ENCODE results near the gene TMEM94.

DNA sequence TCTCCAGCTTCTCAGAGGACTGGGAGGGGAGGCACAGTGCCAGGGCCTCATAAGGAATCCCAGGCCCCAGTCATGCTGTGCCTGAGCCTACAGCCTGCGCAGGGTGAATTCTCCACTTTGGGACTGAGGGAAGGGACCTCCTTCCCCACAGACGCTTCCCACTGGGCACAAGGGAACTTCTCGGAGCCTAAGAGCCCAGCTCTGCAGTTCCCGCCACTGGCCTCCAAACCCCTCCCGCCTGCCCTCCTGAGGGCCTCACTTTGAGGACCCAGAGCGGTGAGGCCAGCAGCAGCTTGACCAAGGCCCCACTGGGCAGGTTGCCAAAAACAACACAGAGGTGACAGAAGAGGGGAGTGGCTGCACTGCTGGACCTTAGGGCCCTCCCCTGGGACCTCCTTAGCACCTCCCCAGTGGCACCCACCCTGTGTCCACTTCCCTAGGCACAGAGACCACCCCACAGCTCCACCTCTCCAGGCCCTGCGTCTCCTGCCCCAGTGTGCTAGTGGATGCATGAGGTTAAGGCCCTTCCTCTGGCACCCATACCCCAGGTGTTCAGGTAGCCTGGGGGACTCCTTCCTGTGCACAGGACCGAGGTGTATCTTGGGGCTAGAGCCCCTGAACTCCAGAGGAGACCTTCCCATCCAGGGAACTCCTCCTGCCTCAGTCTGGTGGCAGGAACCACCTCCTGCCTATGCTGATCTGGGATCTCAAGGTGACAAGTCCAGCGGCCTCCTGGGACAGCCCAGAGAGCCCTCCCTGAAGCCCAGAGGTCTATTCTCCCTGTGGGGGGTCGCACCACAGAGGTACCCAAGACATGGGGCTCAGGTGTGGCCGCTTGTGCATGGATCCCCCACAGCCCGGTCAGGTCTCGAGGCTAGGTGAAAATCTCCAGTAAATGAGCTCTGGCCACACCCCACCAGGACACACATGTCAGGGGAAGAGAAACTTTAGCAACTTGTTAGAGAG lies 55.5 kb downstream of the TMEM94 start:
- no peak for TF ChIP-seq POLR2A (IDR thresholded peaks at IDR 0.05)
- TF ChIP-seq, protein P1, sequence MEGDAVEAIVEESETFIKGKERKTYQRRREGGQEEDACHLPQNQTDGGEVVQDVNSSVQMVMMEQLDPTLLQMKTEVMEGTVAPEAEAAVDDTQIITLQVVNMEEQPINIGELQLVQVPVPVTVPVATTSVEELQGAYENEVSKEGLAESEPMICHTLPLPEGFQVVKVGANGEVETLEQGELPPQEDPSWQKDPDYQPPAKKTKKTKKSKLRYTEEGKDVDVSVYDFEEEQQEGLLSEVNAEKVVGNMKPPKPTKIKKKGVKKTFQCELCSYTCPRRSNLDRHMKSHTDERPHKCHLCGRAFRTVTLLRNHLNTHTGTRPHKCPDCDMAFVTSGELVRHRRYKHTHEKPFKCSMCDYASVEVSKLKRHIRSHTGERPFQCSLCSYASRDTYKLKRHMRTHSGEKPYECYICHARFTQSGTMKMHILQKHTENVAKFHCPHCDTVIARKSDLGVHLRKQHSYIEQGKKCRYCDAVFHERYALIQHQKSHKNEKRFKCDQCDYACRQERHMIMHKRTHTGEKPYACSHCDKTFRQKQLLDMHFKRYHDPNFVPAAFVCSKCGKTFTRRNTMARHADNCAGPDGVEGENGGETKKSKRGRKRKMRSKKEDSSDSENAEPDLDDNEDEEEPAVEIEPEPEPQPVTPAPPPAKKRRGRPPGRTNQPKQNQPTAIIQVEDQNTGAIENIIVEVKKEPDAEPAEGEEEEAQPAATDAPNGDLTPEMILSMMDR (IDR thresholded peaks at IDR 0.05) = no peak
